Stimulated activated effector memory CD8-positive, alpha-beta T cell treated with anti-CD3 and anti-CD28 coated beads, Interleukin-12 subunit alpha, Interleukin-12 subunit beta, amount 100 ng/mL, for 72 hours (primary cell): ENCODE results near the gene TNS3.

Source experiments
- ATAC-seq: fragments of 150-1000 bp; cut with Tn5 transposase; 2 replicates; pipeline ENCODE4 v1.10.0; 2021
- DNase-seq, 2 donors: peaks; one replicate each; pipeline ENCODE4 v3.0.0; 2021 to 2022; ENCODE audit warnings: low spot score in 2 of 2
- H3K27ac Mint-ChIP-seq: one replicate; pipeline ENCODE4 v1.8.0; 2022; ENCODE audit warnings: mild to moderate bottlenecking, mixed read lengths
- H3K36me3 Mint-ChIP-seq: one replicate; pipeline ENCODE4 v1.8.0; 2022; ENCODE audit warnings: mild to moderate bottlenecking, mixed read lengths
- H3K4me1 Mint-ChIP-seq: one replicate; pipeline ENCODE4 v1.8.0; 2022; ENCODE audit warnings: mixed read lengths
- H3K4me3 Mint-ChIP-seq: one replicate; pipeline ENCODE4 v1.8.0; 2022; ENCODE audit warnings: mild to moderate bottlenecking, mixed read lengths
- H3K9me3 Mint-ChIP-seq: one replicate; pipeline ENCODE4 v1.8.0; 2022; ENCODE audit warnings: mixed read lengths

TNS3 gene

GRCh38 chr7:47241112-47242065 lies 340.5 kb downstream of the TNS3 start:
- H3K4me1 Mint-ChIP-seq, result no peaks in the 10 kb centered on the region
- peaks cover 3% of the 10 kb centered on the region for H3K9me3 Mint-ChIP-seq
- ATAC-seq, result no peak
- no peaks in the 10 kb centered on the region for H3K36me3 Mint-ChIP-seq
- H3K27ac Mint-ChIP-seq, result no peak overlapping the region
- no peak overlapping the region for H3K4me3 Mint-ChIP-seq
- no peak for DNase-seq

- Mint-ChIP-seq H3K9me3 (peaks cover 3% of the 10 kb centered on the region), H3K4me3 (no peak overlapping the region), H3K27ac (no peak overlapping the region), H3K4me1 (no peaks in the 10 kb centered on the region), H3K36me3 (no peaks in the 10 kb centered on the region)
- ATAC-seq (no peak), DNase-seq (no peak)
Measured at GRCh38 chr7:47239931-47240421, 341.9 kb downstream of the TNS3 start.

- Mint-ChIP-seq H3K36me3 (no peaks in the 10 kb centered on the region), H3K4me3 (no peak overlapping the region), H3K4me1 (no peaks in the 10 kb centered on the region), H3K27ac (no peak overlapping the region), H3K9me3 (no peaks in the 10 kb centered on the region)
- DNase-seq (no peak), ATAC-seq (no peak)
Measured at GRCh38 chr7:47239034-47239433, 342.9 kb downstream of the TNS3 start.

- H3K4me3 Mint-ChIP-seq, result no peak overlapping the region
- no peaks in the 10 kb centered on the region for H3K36me3 Mint-ChIP-seq
- H3K4me1 Mint-ChIP-seq, result no peaks in the 10 kb centered on the region
- peaks cover 3% of the 10 kb centered on the region for H3K9me3 Mint-ChIP-seq
- DNase-seq (no peak), ATAC-seq (no peak)
- H3K27ac Mint-ChIP-seq, result no peak overlapping the region
Measured at GRCh38 chr7:47236480-47237129, 345.3 kb downstream of the TNS3 start.

- no peaks in the 10 kb centered on the region for H3K4me1 Mint-ChIP-seq
- peaks cover 3% of the 10 kb centered on the region for H3K9me3 Mint-ChIP-seq
- no peak overlapping the region for H3K4me3 Mint-ChIP-seq
- ATAC-seq (no peak), DNase-seq (no peak)
- no peaks in the 10 kb centered on the region for H3K36me3 Mint-ChIP-seq
- H3K27ac Mint-ChIP-seq, result no peak overlapping the region
Measured at GRCh38 chr7:47233996-47234395, 347.9 kb downstream of the TNS3 start.

- no peak for ATAC-seq
- H3K27ac Mint-ChIP-seq, result no peak overlapping the region
- no peaks in the 10 kb centered on the region for H3K36me3 Mint-ChIP-seq
- H3K4me3 Mint-ChIP-seq, result no peak overlapping the region
- peaks cover 5% of the 10 kb centered on the region for H3K9me3 Mint-ChIP-seq
- no peak for DNase-seq
- H3K4me1 Mint-ChIP-seq, result no peaks in the 10 kb centered on the region
Measured at GRCh38 chr7:47232751-47233412, 349.0 kb downstream of the TNS3 start.

- ATAC-seq, result no peak
- no peaks in the 10 kb centered on the region for H3K4me1 Mint-ChIP-seq
Measured at GRCh38 chr7:47231627-47232026, 350.3 kb downstream of the TNS3 start.

GRCh38 chr7:47231032-47231431 lies 350.9 kb downstream of the TNS3 start:
- no peak for DNase-seq
- H3K4me1 Mint-ChIP-seq, result no peaks in the 10 kb centered on the region
- no peak for ATAC-seq
- H3K9me3 Mint-ChIP-seq, result peaks cover 5% of the 10 kb centered on the region
- H3K4me3 Mint-ChIP-seq, result no peak overlapping the region
- no peak overlapping the region for H3K27ac Mint-ChIP-seq
- H3K36me3 Mint-ChIP-seq, result no peaks in the 10 kb centered on the region

More at GRCh38 chr7:47231627-47232026, 350.3 kb downstream of the TNS3 start:
- Mint-ChIP-seq H3K4me3 (no peak overlapping the region), H3K9me3 (peaks cover 5% of the 10 kb centered on the region), H3K36me3 (no peaks in the 10 kb centered on the region), H3K27ac (no peak overlapping the region)
- DNase-seq, result no peak

GRCh38 chr7:47228386-47229014 lies 353.4 kb downstream of the TNS3 start:
- Mint-ChIP-seq H3K4me3 (no peak overlapping the region), H3K4me1 (no peaks in the 10 kb centered on the region), H3K36me3 (no peaks in the 10 kb centered on the region), H3K9me3 (peaks cover 8% of the 10 kb centered on the region), H3K27ac (no peak overlapping the region)
- ATAC-seq, result no peak
- DNase-seq, result no peak

- no peak overlapping the region for H3K27ac Mint-ChIP-seq
- H3K4me3 Mint-ChIP-seq, result no peak overlapping the region
- DNase-seq, result no peak
- H3K4me1 Mint-ChIP-seq, result no peaks in the 10 kb centered on the region
- peaks cover 5% of the 10 kb centered on the region for H3K9me3 Mint-ChIP-seq
- no peaks in the 10 kb centered on the region for H3K36me3 Mint-ChIP-seq
- peak; percentile 43 for ATAC-seq
Measured at GRCh38 chr7:47227762-47228177, 354.1 kb downstream of the TNS3 start.

- no peak overlapping the region for H3K27ac Mint-ChIP-seq
- ATAC-seq (no peak), DNase-seq (no peak)
- peaks cover 5% of the 10 kb centered on the region for H3K9me3 Mint-ChIP-seq
- no peaks in the 10 kb centered on the region for H3K36me3 Mint-ChIP-seq
- H3K4me1 Mint-ChIP-seq, result no peaks in the 10 kb centered on the region
- no peak overlapping the region for H3K4me3 Mint-ChIP-seq
Measured at GRCh38 chr7:47226696-47227095, 355.2 kb downstream of the TNS3 start.

GRCh38 chr7:47225387-47226131 lies 356.4 kb downstream of the TNS3 start:
- Mint-ChIP-seq H3K9me3 (peaks cover 5% of the 10 kb centered on the region), H3K4me1 (no peaks in the 10 kb centered on the region), H3K4me3 (no peak overlapping the region), H3K27ac (no peak overlapping the region), H3K36me3 (no peaks in the 10 kb centered on the region)
- DNase-seq, result no peak
- no peak for ATAC-seq
